Liver (tissue), 9 donors: ENCODE results near the gene PYHIN1. TPM values are rescaled to one million over a fixed set of nuclear protein-coding genes. Genes with fewer than 3 reads are reported as not detected.

Source experiments
- DNase-seq: peaks from one replicate; pipeline ENCODE4 v3.0.0-alpha.2; 2017; ENCODE audit warnings: low spot score
- H3K27ac ChIP-seq, 2 donors: one replicate each; pipeline ENCODE4 v1.7.0; 2013; ENCODE audit warnings: inconsistent platforms in 2 of 2, low read length in 2 of 2, control low read depth in 1 of 2, low read depth in 1 of 2, mild to moderate bottlenecking in 1 of 2
- H3K27me3 ChIP-seq, 4 donors: one replicate each; pipeline versions ENCODE4 v1.6.1 to v1.7.0; 2013; ENCODE audit warnings: low read length in 3 of 4, inconsistent platforms in 1 of 4, mild to moderate bottlenecking in 1 of 4, moderate library complexity in 1 of 4; ENCODE audit not compliant: control insufficient read depth in 4 of 4, insufficient read depth in 4 of 4
- H3K36me3 ChIP-seq, 4 donors: one replicate each; pipeline versions ENCODE4 v1.6.1 to v1.7.0; 2013; ENCODE audit warnings: low read length in 3 of 4, mild to moderate bottlenecking in 3 of 4, low read depth in 1 of 4, moderate library complexity in 1 of 4; ENCODE audit not compliant: control insufficient read depth in 4 of 4, insufficient read depth in 3 of 4
- H3K4me1 ChIP-seq, 4 donors: one replicate each; pipeline versions ENCODE4 v1.6.1 to v1.7.0; 2013; ENCODE audit warnings: low read length in 3 of 4, mild to moderate bottlenecking in 3 of 4, moderate library complexity in 1 of 4; ENCODE audit not compliant: control insufficient read depth in 4 of 4, insufficient read depth in 4 of 4
- H3K4me3 ChIP-seq, 3 donors: one replicate each; pipeline versions ENCODE4 v1.6.1 to v1.7.0; 2013; ENCODE audit warnings: low read length in 3 of 3, control low read depth in 1 of 3, low read depth in 1 of 3, mild to moderate bottlenecking in 1 of 3
- H3K9ac ChIP-seq, 2 donors: one replicate each; pipeline ENCODE4 v1.7.0; 2013; ENCODE audit warnings: low read length in 2 of 2, mild to moderate bottlenecking in 2 of 2, moderate library complexity in 2 of 2, control low read depth in 1 of 2, low read depth in 1 of 2
- H3K9me3 ChIP-seq, 4 donors: one replicate each; pipeline versions ENCODE4 v1.6.1 to v1.7.0; 2013; ENCODE audit warnings: low read length in 3 of 4; ENCODE audit not compliant: control insufficient read depth in 4 of 4
- ATF3 ChIP-seq: IDR thresholded peaks from 2 replicates; pipeline ENCODE4 v1.6.1; 2016; ENCODE audit warnings: antibody characterized with exemption
- EGR1 ChIP-seq, 2 donors: IDR thresholded peaks; 2 replicates each; pipeline ENCODE4 v1.6.1; 2016 to 2018; ENCODE audit warnings: antibody characterized with exemption in 2 of 2, low read depth in 2 of 2
- FOXA2 ChIP-seq: IDR thresholded peaks from 2 replicates; pipeline ENCODE4 v1.6.1; 2016; ENCODE audit warnings: antibody characterized with exemption
- GABPA ChIP-seq, 2 donors: IDR thresholded peaks in 1 of 2; conservative IDR thresholded peaks in 1 of 2; 2 replicates each; pipeline ENCODE4 v1.6.1; 2016; ENCODE audit warnings: antibody characterized with exemption in 2 of 2, mild to moderate bottlenecking in 1 of 2, moderate library complexity in 1 of 2
- HNF4G ChIP-seq: IDR thresholded peaks from 2 replicates; pipeline ENCODE4 v1.6.1; 2016; ENCODE audit warnings: antibody characterized with exemption
- MAX ChIP-seq: IDR thresholded peaks from 2 replicates; pipeline ENCODE4 v1.6.1; 2016; ENCODE audit warnings: antibody characterized with exemption
- NR2F2 ChIP-seq: IDR thresholded peaks from 2 replicates; pipeline ENCODE4 v1.6.1; 2016; ENCODE audit warnings: antibody characterized with exemption
- RAD21 ChIP-seq, 2 donors: IDR thresholded peaks; 2 replicates each; pipeline ENCODE4 v1.6.1; 2016; ENCODE audit warnings: antibody characterized with exemption in 2 of 2, mild to moderate bottlenecking in 2 of 2
- SP1 ChIP-seq: IDR thresholded peaks from 2 replicates; pipeline ENCODE4 v1.6.1; 2018; ENCODE audit warnings: antibody characterized with exemption, mild to moderate bottlenecking
- WGBS: extraction: QIAGEN DNeasy Blood & Tissue Kit; methylation state at CpG from one replicate; pipeline ENCODE4 v1.1.7; 2013; 5-methylcytosine and 5-hydroxymethylcytosine counted together
- polyA plus RNA-seq, 2 donors: library from polyadenylated mRNA; stranded (reverse) in 1 of 2; unstranded in 1 of 2; fragments of 200-250 nt in 1 of 2; fragments of >200 nt in 1 of 2; fragmentation: Nextera tagmentation in 1 of 2; extraction: Ambion mirVana in 1 of 2; gene quantifications; one replicate each; pipeline versions ENCODE4 v1.2.1 to v1.2.3, GENCODE V29; 2013 to 2015
- total RNA-seq, 2 donors: library from RNA; depleted of rRNA; stranded (reverse); fragments of >200 nt; gene quantifications; one replicate each; pipeline ENCODE4 v1.2.3, GENCODE V29; 2014
- donor health status: healthy.
- donor health status: healthy.
- donor health status: healthy.
- donor health status: healthy.
- donor health status: healthy.

Gene PYHIN1
- total and polyA plus RNA-seq, 4 donors: 0.32 to 1.3 (median 0.74) TPM

GRCh38 chr1:159023723-159024122 is 92.4 kb downstream of the PYHIN1 start:
- Histone ChIP-seq H3K4me3 (no peak overlapping the region), H3K27me3 (peaks cover 0 to 2% (median 0%) of the 10 kb centered on the region in 4 donors), H3K9me3 (no peaks in the 10 kb centered on the region), H3K4me1 (no peaks in the 10 kb centered on the region), H3K27ac (no peak overlapping the region), H3K9ac (no peak overlapping the region), H3K36me3 (peaks cover 0 to 11% (median 1%) of the 10 kb centered on the region in 4 donors)
- 80% methylated on average over 10 of the region's 10 CpGs for WGBS
- no peak for DNase-seq
- TF ChIP-seq EGR1 (IDR thresholded peaks at IDR 0.05; ENCODE audit: low read depth in 2 of 2) (no peak), HNF4G (no peak), FOXA2 (no peak), RAD21 (IDR thresholded peaks at IDR 0.05) (no peak), GABPA (IDR thresholded peaks at IDR 0.05 in 1 of 2, conservative IDR thresholded peaks at IDR 0.05 in 1 of 2) (no peak), ATF3 (no peak), SP1 (no peak)

GRCh38 chr1:159025043-159025442 is 93.7 kb downstream of the PYHIN1 start:
- 94% methylated on average over 7 of the region's 7 CpGs for WGBS
- H3K9ac ChIP-seq: no peak overlapping the region
- H3K9me3 ChIP-seq: no peaks in the 10 kb centered on the region
- peaks cover 0 to 2% (median 0%) of the 10 kb centered on the region in 4 donors for H3K27me3 ChIP-seq
- no peak overlapping the region for H3K27ac ChIP-seq
- no peak for DNase-seq
- no peak overlapping the region for H3K4me3 ChIP-seq
- no peak for TF ChIP-seq MAX
- TF ChIP-seq NR2F2: no peak
- no peak for TF ChIP-seq GABPA (IDR thresholded peaks at IDR 0.05 in 1 of 2, conservative IDR thresholded peaks at IDR 0.05 in 1 of 2)
- peaks cover 0 to 6% (median 0%) of the 10 kb centered on the region in 4 donors for H3K36me3 ChIP-seq
- H3K4me1 ChIP-seq: no peaks in the 10 kb centered on the region

Other genes starting within 250 kb of the PYHIN1 start
- gene SPTA1, start 244.8 kb upstream of the PYHIN1 start, total RNA-seq: 100 to 1,000 TPM in 1 of 2 donors, under 1 TPM in 1; 0.08 to 542 TPM
- gene SPTA1, start 244.8 kb upstream of the PYHIN1 start, polyA plus RNA-seq: under 1 TPM in 1 of 2 donors, not detected in 1; 0.08 TPM
- not detected for gene OR6K2, start 230.9 kb upstream of the PYHIN1 start, total RNA-seq
- not detected for gene OR6K2, start 230.9 kb upstream of the PYHIN1 start, polyA plus RNA-seq
- under 1 TPM in 1 of 2 donors, not detected in 1; 0.19 TPM for gene OR6K3, start 210.8 kb upstream of the PYHIN1 start, total RNA-seq
- gene OR6K3, start 210.8 kb upstream of the PYHIN1 start, polyA plus RNA-seq: not detected
- gene OR6K6, start 176.8 kb upstream of the PYHIN1 start, total RNA-seq: not detected
- gene OR6K6, start 176.8 kb upstream of the PYHIN1 start, polyA plus RNA-seq: not detected
- not detected for gene OR6N1, start 159.4 kb upstream of the PYHIN1 start, total RNA-seq
- gene OR6N1, start 159.4 kb upstream of the PYHIN1 start, polyA plus RNA-seq: not detected
- gene OR6N2, start 150.3 kb upstream of the PYHIN1 start, total RNA-seq: not detected
- not detected for gene OR6N2, start 150.3 kb upstream of the PYHIN1 start, polyA plus RNA-seq
- gene MNDA, start 100.2 kb upstream of the PYHIN1 start, total RNA-seq: 10 to 100 TPM in 1 of 2 donors, 1 to 10 TPM in 1; 4.9 to 16.6 TPM
- gene MNDA, start 100.2 kb upstream of the PYHIN1 start, polyA plus RNA-seq: 1 to 10 TPM; 3.7 to 3.8 TPM
- 10 to 100 TPM in 1 of 2 donors, 1 to 10 TPM in 1; 8.5 to 10.3 TPM for gene IFI16, start 78.4 kb downstream of the PYHIN1 start, total RNA-seq
- 1 to 10 TPM; 7.9 to 9.5 TPM for gene IFI16, start 78.4 kb downstream of the PYHIN1 start, polyA plus RNA-seq
- under 1 TPM; 0.28 to 0.42 TPM for gene AIM2, start 145.2 kb downstream of the PYHIN1 start, total RNA-seq
- gene AIM2, start 145.2 kb downstream of the PYHIN1 start, polyA plus RNA-seq: under 1 TPM; 0.28 to 0.33 TPM
- gene CADM3, start 240.1 kb downstream of the PYHIN1 start, total RNA-seq: under 1 TPM; 0.14 to 0.17 TPM
- gene CADM3, start 240.1 kb downstream of the PYHIN1 start, polyA plus RNA-seq: under 1 TPM; 0.15 to 0.25 TPM